Caco-2 (cell line): ENCODE measurements around the gene CRACR2A. TPM values are rescaled to one million over a fixed set of nuclear protein-coding genes. Genes with fewer than 3 reads are reported as not detected.

Experiments
- BruUV-seq: library from RNA; stranded (reverse); fragments of 400-500 nt; replicated peaks from 2 replicates; lab custom pipeline; 2021; lab: Mats Ljungman, UMichigan
- CTCF ChIA-PET: fragments of 300-600 bp; sonication (Branson Sonifier 250); formaldehyde crosslinking; loops from one replicate; lab custom pipeline; 2022; ENCODE audit warnings: antibody characterized with exemption; lab: Charles Lee
- POLR2A ChIA-PET: fragments of 300-600 bp; sonication (Branson Sonifier 250); formaldehyde crosslinking; loops from one replicate; lab custom pipeline; 2022; ENCODE audit warnings: antibody characterized with exemption; lab: Charles Lee
- DNase-seq, 2 experiments: peaks; one replicate each; pipeline versions ENCODE4 v3.0.0 to v3.0.0-alpha.2; 2020 to 2022
- H3K27me3 ChIP-seq: replicated peaks from 2 replicates; pipeline ENCODE4 v1.6.0; 2011; ENCODE audit warnings: low read length; ENCODE audit not compliant: control insufficient read depth, insufficient read depth
- H3K36me3 ChIP-seq: 2 replicates; pipeline ENCODE4 v1.5.1; 2011; ENCODE audit warnings: low read length; ENCODE audit not compliant: control insufficient read depth, insufficient read depth
- H3K4me1 ChIP-seq: fragments of 250-450 bp; sonication (Bioruptor Pico); 2 replicates; pipeline ENCODE4 v1.5.1; 2020; ENCODE audit warnings: mild to moderate bottlenecking
- H3K4me3 ChIP-seq: 2 replicates; pipeline ENCODE4 v1.5.1; 2011; ENCODE audit warnings: low read depth, mild to moderate bottlenecking, control low read depth, low read length
- H3K9me3 ChIP-seq: fragments of 250-450 bp; sonication (Bioruptor Pico); 2 replicates; pipeline ENCODE4 v1.5.1; 2020; ENCODE audit warnings: mild to moderate bottlenecking, moderate library complexity
- H3K27ac Mint-ChIP-seq: one replicate; pipeline ENCODE4 v1.8.0; 2022; ENCODE audit warnings: mixed read lengths; ENCODE audit not compliant: unreplicated experiment
- H3K27me3 Mint-ChIP-seq: one replicate; pipeline ENCODE4 v1.8.0; 2022; ENCODE audit warnings: mixed read lengths; ENCODE audit not compliant: insufficient read depth, unreplicated experiment
- H3K36me3 Mint-ChIP-seq: one replicate; pipeline ENCODE4 v1.8.0; 2022; ENCODE audit warnings: mild to moderate bottlenecking, mixed read lengths; ENCODE audit not compliant: insufficient read depth, unreplicated experiment
- H3K4me1 Mint-ChIP-seq: one replicate; pipeline ENCODE4 v1.8.0; 2022; ENCODE audit warnings: low read depth, mixed read lengths; ENCODE audit not compliant: unreplicated experiment
- H3K4me3 Mint-ChIP-seq: one replicate; pipeline ENCODE4 v1.8.0; 2022; ENCODE audit warnings: mild to moderate bottlenecking, moderate library complexity, mixed read lengths; ENCODE audit not compliant: unreplicated experiment
- H3K9me3 Mint-ChIP-seq: one replicate; pipeline ENCODE4 v1.8.0; 2022; ENCODE audit warnings: mixed read lengths; ENCODE audit not compliant: unreplicated experiment
- CTCF ChIP-seq, 2 experiments: fragments of 200-600 bp in 1 of 2; IDR thresholded peaks; 1 replicate in 1 of 2; 2 replicates in 1 of 2; pipeline versions ENCODE4 v1.5.1 to v1.8.0; 2011 to 2022; ENCODE audit warnings: antibody characterized with exemption in 1 of 2, control low read depth in 1 of 2, inconsistent platforms in 1 of 2, low read depth in 1 of 2, low read length in 1 of 2, mild to moderate bottlenecking in 1 of 2, moderate library complexity in 1 of 2; ENCODE audit not compliant: insufficient read depth in 1 of 2, severe bottlenecking in 1 of 2, unreplicated experiment in 1 of 2
- intact Hi-C: fragments of 100-400 bp; cut with micrococcal nuclease; formaldehyde crosslinking; loops from one replicate; pipeline ENCODE4 v1.10.0; 2022; ENCODE audit not compliant: unreplicated experiment
- total RNA-seq: library from RNA; stranded (reverse); gene quantifications from 2 replicates; pipeline ENCODE4 v1.2.3, GENCODE V29; 2022

The CRACR2A gene
- total RNA-seq, 1 experiment from 2014 or later: 16.5 TPM

- Mint-ChIP-seq H3K4me1 (no peaks in the 10 kb centered on the region), H3K27ac (no peak overlapping the region), H3K4me3 (no peak overlapping the region), H3K9me3 (no peaks in the 10 kb centered on the region), H3K27me3 (no peaks in the 10 kb centered on the region), H3K36me3 (no peaks in the 10 kb centered on the region)
- ChIA-PET POLR2A (no interaction called here), CTCF (no interaction called here)
- TF ChIP-seq CTCF (IDR thresholded peaks at IDR 0.05; ENCODE audit: insufficient read depth in 1 of 2, low read depth in 1 of 2, low read length in 1 of 2, severe bottlenecking in 1 of 2, unreplicated experiment in 1 of 2): no peak
- no peaks in the 10 kb centered on the region for H3K27me3 ChIP-seq
- H3K36me3 ChIP-seq: no peaks in the 10 kb centered on the region
- H3K4me1 ChIP-seq: no peaks in the 10 kb centered on the region
- intact Hi-C loops: no loop called here
- BruUV-seq: no TSS peak
- no peak overlapping the region for H3K4me3 ChIP-seq
- H3K9me3 ChIP-seq: no peaks in the 10 kb centered on the region
- DNase-seq: no peak
These were observed 135.3 kb downstream of the CRACR2A start for GRCh38 chr12:3617565-3617964.

DNA sequence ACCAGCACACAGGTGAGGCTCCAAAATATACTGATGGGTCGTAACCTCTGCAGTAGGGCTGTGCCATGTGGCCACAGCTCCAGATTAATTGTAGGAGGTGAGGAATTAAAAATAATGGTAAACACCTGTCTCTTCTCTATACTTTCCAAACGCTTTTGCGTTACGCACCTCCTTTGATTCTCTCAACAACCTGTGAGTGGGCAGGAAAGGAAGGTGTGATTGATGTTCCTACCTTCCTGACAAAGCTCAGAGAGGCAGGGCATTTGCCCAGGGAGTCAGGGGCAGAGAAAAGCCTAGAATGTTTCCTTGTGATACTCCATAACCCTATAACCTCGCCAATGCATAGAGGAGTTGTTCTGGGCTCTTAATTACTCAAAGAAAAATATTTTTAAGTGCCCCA is 137.0 kb downstream of the CRACR2A start:
- no TSS peak for BruUV-seq
- no peaks in the 10 kb centered on the region for H3K4me1 ChIP-seq
- H3K36me3 ChIP-seq: no peaks in the 10 kb centered on the region
- TF ChIP-seq CTCF (IDR thresholded peaks at IDR 0.05; ENCODE audit: insufficient read depth in 1 of 2, low read depth in 1 of 2, low read length in 1 of 2, severe bottlenecking in 1 of 2, unreplicated experiment in 1 of 2): no peak
- H3K36me3 Mint-ChIP-seq: no peaks in the 10 kb centered on the region
- no peaks in the 10 kb centered on the region for H3K27me3 Mint-ChIP-seq
- H3K27me3 ChIP-seq: no peaks in the 10 kb centered on the region
- no peaks in the 10 kb centered on the region for H3K9me3 Mint-ChIP-seq
- H3K4me3 Mint-ChIP-seq: no peak overlapping the region
- H3K9me3 ChIP-seq: no peaks in the 10 kb centered on the region
- H3K4me1 Mint-ChIP-seq: no peaks in the 10 kb centered on the region
- intact Hi-C loops: no loop called here
- DNase-seq: no peak
- POLR2A ChIA-PET: no interaction called here
- H3K4me3 ChIP-seq: no peak overlapping the region
- H3K27ac Mint-ChIP-seq: no peak overlapping the region
- CTCF ChIA-PET: no interaction called here

GRCh38 chr12:3614806-3615466 is 138.0 kb downstream of the CRACR2A start:
- ChIA-PET POLR2A (no interaction called here), CTCF (no interaction called here)

More at GRCh38 chr12:3614806-3615466, 138.0 kb downstream of the CRACR2A start:
- H3K9me3 Mint-ChIP-seq: no peaks in the 10 kb centered on the region
- no peak overlapping the region for H3K4me3 ChIP-seq
- no peaks in the 10 kb centered on the region for H3K27me3 Mint-ChIP-seq
- no peaks in the 10 kb centered on the region for H3K4me1 ChIP-seq
- intact Hi-C loops: no loop called here
- BruUV-seq: no TSS peak
- H3K27ac Mint-ChIP-seq: no peak overlapping the region
- peaks cover 8% of the 10 kb centered on the region; the same call in 1 of the 2 replicates for H3K9me3 ChIP-seq
- no peak overlapping the region for H3K4me3 Mint-ChIP-seq
- H3K27me3 ChIP-seq: no peaks in the 10 kb centered on the region
- TF ChIP-seq CTCF (IDR thresholded peaks at IDR 0.05; ENCODE audit: insufficient read depth in 1 of 2, low read depth in 1 of 2, low read length in 1 of 2, severe bottlenecking in 1 of 2, unreplicated experiment in 1 of 2): no peak
- no peaks in the 10 kb centered on the region for H3K36me3 ChIP-seq
- no peaks in the 10 kb centered on the region for H3K4me1 Mint-ChIP-seq
- H3K36me3 Mint-ChIP-seq: no peaks in the 10 kb centered on the region
- DNase-seq: no peak
